Right lobe of liver (tissue), 6 donors: ENCODE measurements around the gene XBP1. TPM values are rescaled to one million over a fixed set of nuclear protein-coding genes. Genes with fewer than 3 reads are reported as not detected.
A peak's percentile ranks its signal among the peaks of the same experiment; 100 is the strongest.
"Not testable (repeated sequence)": the region's sequence is repeated elsewhere in the genome, so short reads cannot be mapped to it uniquely, and the experiment has no call there.

Experiments used
- ATAC-seq, 4 donors: fragments of 200-7000 bp; cut with Tn5 transposase; one replicate each; pipeline ENCODE4 v1.9.1; 2020; ENCODE audit warnings: mild to moderate bottlenecking in 4 of 4, moderate library complexity in 4 of 4
- DNase-seq, 3 donors: peaks; one replicate each; pipeline ENCODE4 v3.0.0-alpha.2; 2020
- H3K27ac ChIP-seq, 3 donors: fragments of 200-600 bp; one replicate each; pipeline ENCODE4 v1.8.0; 2022
- H3K27me3 ChIP-seq, 2 donors: fragments of 200-600 bp; one replicate each; pipeline ENCODE4 v1.8.0; 2022
- H3K36me3 ChIP-seq, 4 donors: fragments of 200-600 bp; sonication (generic) in 1 of 4; one replicate each; pipeline versions ENCODE4 v1.5.1 to v1.8.0; 2017 to 2022; ENCODE audit warnings: control low read depth in 1 of 4
- H3K4me1 ChIP-seq, 4 donors: fragments of 200-600 bp; sonication (generic) in 1 of 4; one replicate each; pipeline versions ENCODE4 v1.5.1 to v1.8.0; 2017 to 2022; ENCODE audit warnings: control low read depth in 1 of 4
- H3K4me3 ChIP-seq, 3 donors: fragments of 200-600 bp; one replicate each; pipeline ENCODE4 v1.8.0; 2022
- H3K9me3 ChIP-seq, 4 donors: fragments of 200-600 bp; sonication (generic) in 1 of 4; one replicate each; pipeline versions ENCODE4 v1.5.1 to v1.8.0; 2017 to 2022; ENCODE audit warnings: control low read depth in 1 of 4
- POLR2A ChIP-seq: fragments of 450-650 bp; IDR thresholded peaks from one replicate; pipeline ENCODE4 v1.6.1; 2017; ENCODE audit warnings: antibody characterized with exemption, mild to moderate bottlenecking
- WGBS: methylation state at CpG from one replicate; pipeline ENCODE4 v1.1.6; 2018; ENCODE audit warnings: low coverage, low lambda C conversion rate; ENCODE audit not compliant: insufficient coverage; ENCODE audit errors: missing lambda C conversion rate; 5-methylcytosine and 5-hydroxymethylcytosine counted together
- intact Hi-C, 2 donors: fragments of 100-400 bp; cut with DNase I; formaldehyde crosslinking; loops; one replicate each; pipeline versions ENCODE4 v1.11.2 to v1.14.1; 2022
- total RNA-seq, 6 experiments: library from RNA; depleted of rRNA in 2 of 6; stranded (reverse); fragments of >200 nt in 2 of 6; fragmentation: NEBNext Ultra II Directional in 3 of 6; extraction: Animal tissue kit (Norgen Biotek cat#: 25700) in 3 of 6; gene quantifications; one replicate each; pipeline versions ENCODE4 v1.1.0 to v1.2.4, GENCODE V29; 2016 to 2023
- TF ChIP-seq, protein P1 (sequence below), 4 donors: fragments of 200-600 bp in 3 of 4; fragments of 450-650 bp in 1 of 4; IDR thresholded peaks; one replicate each; pipeline versions ENCODE4 v1.5.1 to v1.8.0; 2016 to 2022; ENCODE audit warnings: antibody characterized with exemption in 4 of 4, mild to moderate bottlenecking in 2 of 4
- donor health status: DM: no; HTN: yes; CAD: no.
- donor health status: DM: no; HTN: no; CAD: no.
- donor health status: DM: no; HTN: no; CAD: no.
- donor health status: DM: no; HTN: yes; CAD: no.
- donor health status: DM: no; HTN: yes; CAD: no.

The XBP1 gene
- total RNA-seq, 6 experiments from 2014 or later = 298 to 624 (median 414) TPM

- Histone ChIP-seq H3K4me3 (peak overlapping the region in 1 of 3 donors; percentile 1), H3K27ac (peak overlapping the region; percentile 67 to 92 (median 86)), H3K4me1 (peaks cover 0 to 82% (median 35%) of the 10 kb centered on the region in 4 donors), H3K27me3 (no peaks in the 10 kb centered on the region), H3K9me3 (no peaks in the 10 kb centered on the region), H3K36me3 (no peaks in the 10 kb centered on the region)
- no peak for DNase-seq
- peak in 1 of 4 donors; percentile 0 for ATAC-seq
- TF ChIP-seq, protein P1, sequence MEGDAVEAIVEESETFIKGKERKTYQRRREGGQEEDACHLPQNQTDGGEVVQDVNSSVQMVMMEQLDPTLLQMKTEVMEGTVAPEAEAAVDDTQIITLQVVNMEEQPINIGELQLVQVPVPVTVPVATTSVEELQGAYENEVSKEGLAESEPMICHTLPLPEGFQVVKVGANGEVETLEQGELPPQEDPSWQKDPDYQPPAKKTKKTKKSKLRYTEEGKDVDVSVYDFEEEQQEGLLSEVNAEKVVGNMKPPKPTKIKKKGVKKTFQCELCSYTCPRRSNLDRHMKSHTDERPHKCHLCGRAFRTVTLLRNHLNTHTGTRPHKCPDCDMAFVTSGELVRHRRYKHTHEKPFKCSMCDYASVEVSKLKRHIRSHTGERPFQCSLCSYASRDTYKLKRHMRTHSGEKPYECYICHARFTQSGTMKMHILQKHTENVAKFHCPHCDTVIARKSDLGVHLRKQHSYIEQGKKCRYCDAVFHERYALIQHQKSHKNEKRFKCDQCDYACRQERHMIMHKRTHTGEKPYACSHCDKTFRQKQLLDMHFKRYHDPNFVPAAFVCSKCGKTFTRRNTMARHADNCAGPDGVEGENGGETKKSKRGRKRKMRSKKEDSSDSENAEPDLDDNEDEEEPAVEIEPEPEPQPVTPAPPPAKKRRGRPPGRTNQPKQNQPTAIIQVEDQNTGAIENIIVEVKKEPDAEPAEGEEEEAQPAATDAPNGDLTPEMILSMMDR (IDR thresholded peaks at IDR 0.05) = no peak
- no peak for TF ChIP-seq POLR2A
- WGBS = 39% methylated on average over 13 of the region's 13 CpGs
- intact Hi-C loops = no loop called here
These were observed 10.6 kb upstream of the XBP1 start for GRCh38 chr22:28810821-28811491.

DNA sequence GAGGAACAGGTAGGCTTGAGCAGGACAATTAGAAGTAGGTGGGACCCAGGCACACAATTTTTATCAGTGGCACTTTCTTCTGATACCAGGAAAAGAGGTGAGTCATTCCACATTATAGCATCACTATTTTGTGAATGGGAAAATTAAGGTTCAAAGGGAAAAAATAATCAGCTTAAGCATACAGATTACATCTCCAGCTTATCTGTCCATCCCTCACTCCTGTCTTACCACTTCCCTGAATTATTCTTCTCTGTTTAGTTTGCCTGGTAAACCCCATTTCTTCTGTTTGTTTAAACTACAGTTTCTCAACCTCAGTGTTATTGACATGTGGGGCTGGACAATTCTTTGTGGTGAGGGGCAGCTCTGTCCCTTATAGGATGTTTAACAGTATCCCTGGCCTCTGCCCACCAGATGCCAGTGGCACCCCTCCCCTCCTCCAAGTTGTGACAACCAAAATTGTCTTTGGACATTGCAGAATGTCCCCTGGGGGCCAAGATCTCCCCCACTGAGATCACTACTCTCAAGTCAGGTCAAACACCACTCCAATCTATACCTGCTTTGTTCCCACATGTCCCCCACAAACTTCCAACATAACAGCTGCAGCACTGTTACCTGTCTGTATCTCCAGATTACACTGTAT lies 8.5 kb upstream of the XBP1 start:
- DNase-seq (no peak), ATAC-seq (peak; percentile 6 to 58 (median 40))
- Histone ChIP-seq H3K9me3 (no peaks in the 10 kb centered on the region), H3K27me3 (no peaks in the 10 kb centered on the region), H3K27ac (peak overlapping the region; percentile 35 to 82 (median 60)), H3K4me3 (no peak overlapping the region), H3K36me3 (no peaks in the 10 kb centered on the region), H3K4me1 (peaks cover 0 to 61% (median 23%) of the 10 kb centered on the region in 4 donors)
- intact Hi-C loops = no loop called here
- no peak for TF ChIP-seq POLR2A

GRCh38 chr22:28805426-28805825 lies 5.1 kb upstream of the XBP1 start:
- ATAC-seq, H3K27ac ChIP-seq, intact Hi-C loops, DNase-seq, H3K36me3 ChIP-seq, H3K9me3 ChIP-seq, H3K27me3 ChIP-seq, H3K4me3 ChIP-seq: not testable (repeated sequence)
- 92% methylated on average over 2 of the region's 5 CpGs for WGBS
- peaks cover 0 to 47% (median 9%) of the 10 kb centered on the region in 4 donors for H3K4me1 ChIP-seq

GRCh38 chr22:28802595-28803123 lies 2.3 kb upstream of the XBP1 start:
- intact Hi-C loops = no loop called here
- no peak for DNase-seq
- Histone ChIP-seq H3K4me1 (peaks cover 0 to 29% (median 4%) of the 10 kb centered on the region in 4 donors), H3K36me3 (peaks cover 3 to 15% (median 9%) of the 10 kb centered on the region in 4 donors), H3K27me3 (no peaks in the 10 kb centered on the region), H3K27ac (peak overlapping the region; percentile 99 to 100 (median 99)), H3K4me3 (peak overlapping the region in 2 of 3 donors; percentile 95 to 98), H3K9me3 (no peaks in the 10 kb centered on the region)
- 35% methylated on average over 7 of the region's 7 CpGs for WGBS
- ATAC-seq = peak in 1 of 4 donors; percentile 12
- no peak for TF ChIP-seq POLR2A
- TF ChIP-seq, protein P1 (IDR thresholded peaks at IDR 0.05) = peak in 3 of 4 donors; percentile 20 to 44 (median 26)

DNA sequence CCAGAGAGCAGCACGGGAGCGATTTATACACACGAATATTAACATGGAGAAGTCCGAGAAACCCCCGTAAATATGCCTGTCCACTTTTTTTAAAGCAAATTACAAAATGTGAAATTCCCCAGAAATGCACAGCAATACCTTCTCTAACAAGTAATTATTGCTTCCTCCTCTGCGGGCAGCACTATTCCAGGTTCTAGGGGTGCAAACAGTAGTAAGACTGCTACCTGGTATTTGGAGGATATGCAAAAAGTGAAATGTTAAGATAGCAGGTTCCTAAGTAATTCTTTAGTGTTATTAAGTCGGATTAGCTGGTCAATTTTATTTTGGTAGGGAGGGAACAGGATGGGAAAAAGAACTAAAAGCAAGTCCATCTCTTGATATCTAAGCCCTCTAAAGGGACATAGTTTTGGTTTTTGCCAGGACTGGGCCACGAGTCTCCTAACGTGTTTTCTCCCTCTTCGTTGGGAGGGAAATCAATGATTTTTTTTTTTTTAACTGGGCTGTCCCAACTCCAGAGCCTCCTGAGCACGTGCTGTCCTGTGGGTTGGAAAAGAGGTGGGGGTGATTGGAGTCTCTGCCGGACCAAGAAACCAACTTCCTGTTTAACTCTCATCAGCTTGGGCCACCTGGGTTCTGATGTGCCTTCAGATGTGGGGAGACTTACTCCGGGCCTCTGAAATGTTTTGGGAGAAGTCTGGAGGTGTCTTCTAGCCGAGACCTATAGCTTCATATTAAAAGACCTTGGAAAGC lies 1.7 kb upstream of the XBP1 start:
- intact Hi-C loops = no loop called here
- peak; percentile 64 to 88 (median 83) for DNase-seq
- Histone ChIP-seq H3K27ac (peak overlapping the region; percentile 99 to 100 (median 99)), H3K9me3 (no peaks in the 10 kb centered on the region), H3K27me3 (no peaks in the 10 kb centered on the region), H3K36me3 (peaks cover 6 to 21% (median 13%) of the 10 kb centered on the region in 4 donors), H3K4me1 (peaks cover 0 to 32% (median 6%) of the 10 kb centered on the region in 4 donors), H3K4me3 (peak overlapping the region; percentile 91 to 98 (median 95))
- WGBS = 15% methylated on average over 14 of the region's 14 CpGs
- peak; percentile 70 for TF ChIP-seq POLR2A
- TF ChIP-seq, protein P1 (IDR thresholded peaks at IDR 0.05) = no peak
- peak; percentile 41 to 70 (median 56) for ATAC-seq
